Kidney (tissue), 14 donors: Measurements from ENCODE around the gene EEFSEC. TPM values are rescaled to one million over a fixed set of nuclear protein-coding genes. Genes with fewer than 3 reads are reported as not detected.

ENCODE experiments used
- DNase-seq, 5 donors: peaks; one replicate each; pipeline ENCODE4 v3.0.0-alpha.2; 2013 to 2020
- FAIRE-seq: peaks from 2 replicates; lab custom pipeline; 2012; peaks lifted over from hg19 to GRCh38; lab: Jason Lieb, UNC
- H3K27ac ChIP-seq, 2 donors: one replicate each; pipeline ENCODE4 v1.7.0; 2013; ENCODE audit warnings: low read depth in 2 of 2, low read length in 2 of 2, inconsistent platforms in 1 of 2
- H3K27me3 ChIP-seq: one replicate; pipeline ENCODE4 v1.7.1; 2013; ENCODE audit warnings: low read length, inconsistent platforms; ENCODE audit not compliant: control insufficient read depth, insufficient read depth
- H3K36me3 ChIP-seq, 3 donors: one replicate each; pipeline versions ENCODE4 v1.7.0 to v1.7.1; 2013; ENCODE audit warnings: low read length in 3 of 3, control low read depth in 1 of 3, inconsistent platforms in 1 of 3; ENCODE audit not compliant: insufficient read depth in 3 of 3, control insufficient read depth in 2 of 3
- H3K4me1 ChIP-seq, 3 donors: one replicate each; pipeline versions ENCODE4 v1.7.0 to v1.7.1; 2013; ENCODE audit warnings: low read length in 3 of 3, inconsistent platforms in 1 of 3, low read depth in 1 of 3; ENCODE audit not compliant: control insufficient read depth in 2 of 3, insufficient read depth in 2 of 3
- H3K4me3 ChIP-seq, 3 donors: one replicate each; pipeline versions ENCODE4 v1.7.0 to v1.8.1; 2013; ENCODE audit warnings: low read length in 3 of 3, control low read depth in 1 of 3, inconsistent platforms in 1 of 3
- H3K9ac ChIP-seq, 3 donors: one replicate each; pipeline versions ENCODE4 v1.7.0 to v1.7.1; 2013; ENCODE audit warnings: low read length in 3 of 3, control low read depth in 1 of 3, inconsistent platforms in 1 of 3
- H3K9me3 ChIP-seq, 3 donors: one replicate each; pipeline versions ENCODE4 v1.7.0 to v1.7.1; 2013; ENCODE audit warnings: low read length in 3 of 3, control low read depth in 1 of 3, inconsistent platforms in 1 of 3; ENCODE audit not compliant: control insufficient read depth in 2 of 3, insufficient read depth in 1 of 3
- intact Hi-C: fragments of 100-400 bp; cut with DNase I; formaldehyde crosslinking; loops from one replicate; pipeline ENCODE4 v1.11.1; 2022
- polyA plus RNA-seq: library from polyadenylated mRNA; stranded (reverse); fragments of 350-450 nt; fragmentation: Illumina TruSeq; extraction: RNeasy Lipid Tissue Mini Kit (QIAGEN cat#74804); gene quantifications from one replicate; pipeline ENCODE4 v1.2.3, GENCODE V29; 2014; ENCODE audit warnings: low read depth, low replicate concordance; ENCODE audit not compliant: insufficient read depth
- total RNA-seq: library from RNA; stranded (reverse); fragmentation: NEBNext Ultra II Directional; extraction: Animal tissue kit (Norgen Biotek cat#: 25700); gene quantifications from one replicate; pipeline ENCODE4 v1.2.1, GENCODE V29; 2021
- TF ChIP-seq, protein P1 (sequence below): IDR thresholded peaks from 3 replicates; pipeline ENCODE4 v1.5.1; 2012; ENCODE audit warnings: mild to moderate bottlenecking, moderate library complexity, borderline replicate concordance; ENCODE audit not compliant: insufficient read depth; ENCODE audit errors: extremely low read depth
- donor health status: control.
- donor health status: control.
- donor health status: control.
- donor health status: control.
- donor health status: control.
- donor health status: DM: yes; HTN: yes; CAD: no.
- donor health status: Normal renal cell carcinoma (clear cell type).

EEFSEC gene
- total and polyA plus RNA-seq, 2 donors from 2014 or later, result 15.2 to 23.2 TPM

DNA sequence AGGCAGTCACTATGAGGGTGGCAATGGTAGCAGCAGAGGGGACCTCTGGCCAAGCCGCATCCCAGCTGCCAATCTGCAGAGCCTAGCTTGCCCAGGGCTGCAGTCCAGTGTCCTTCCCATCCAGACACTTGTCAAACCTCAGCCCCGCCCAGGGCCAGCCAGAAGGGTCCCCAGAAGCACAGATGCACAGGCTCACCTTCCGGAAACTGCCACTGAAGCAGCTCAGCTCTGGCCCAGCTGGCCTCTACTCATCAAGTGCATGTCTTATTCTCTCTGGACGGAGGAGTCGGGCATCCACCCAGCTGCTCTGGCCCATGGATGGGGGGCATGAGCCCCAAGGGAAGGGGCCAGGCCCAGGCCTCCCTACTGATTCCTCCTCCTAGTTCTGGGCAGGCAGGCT, 244.2 kb downstream of the EEFSEC start:
- H3K27me3 ChIP-seq, result no peaks in the 10 kb centered on the region
- H3K4me3 ChIP-seq, result no peak overlapping the region
- H3K36me3 ChIP-seq, result peaks cover 0 to 3% (median 0%) of the 10 kb centered on the region in 3 donors
- DNase-seq (no peak), FAIRE-seq (no peak)
- no peaks in the 10 kb centered on the region for H3K9me3 ChIP-seq
- no peak overlapping the region for H3K9ac ChIP-seq
- TF ChIP-seq, protein P1, sequence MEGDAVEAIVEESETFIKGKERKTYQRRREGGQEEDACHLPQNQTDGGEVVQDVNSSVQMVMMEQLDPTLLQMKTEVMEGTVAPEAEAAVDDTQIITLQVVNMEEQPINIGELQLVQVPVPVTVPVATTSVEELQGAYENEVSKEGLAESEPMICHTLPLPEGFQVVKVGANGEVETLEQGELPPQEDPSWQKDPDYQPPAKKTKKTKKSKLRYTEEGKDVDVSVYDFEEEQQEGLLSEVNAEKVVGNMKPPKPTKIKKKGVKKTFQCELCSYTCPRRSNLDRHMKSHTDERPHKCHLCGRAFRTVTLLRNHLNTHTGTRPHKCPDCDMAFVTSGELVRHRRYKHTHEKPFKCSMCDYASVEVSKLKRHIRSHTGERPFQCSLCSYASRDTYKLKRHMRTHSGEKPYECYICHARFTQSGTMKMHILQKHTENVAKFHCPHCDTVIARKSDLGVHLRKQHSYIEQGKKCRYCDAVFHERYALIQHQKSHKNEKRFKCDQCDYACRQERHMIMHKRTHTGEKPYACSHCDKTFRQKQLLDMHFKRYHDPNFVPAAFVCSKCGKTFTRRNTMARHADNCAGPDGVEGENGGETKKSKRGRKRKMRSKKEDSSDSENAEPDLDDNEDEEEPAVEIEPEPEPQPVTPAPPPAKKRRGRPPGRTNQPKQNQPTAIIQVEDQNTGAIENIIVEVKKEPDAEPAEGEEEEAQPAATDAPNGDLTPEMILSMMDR, result no peak
- H3K4me1 ChIP-seq, result no peaks in the 10 kb centered on the region
- no peak overlapping the region for H3K27ac ChIP-seq
- intact Hi-C loops, result no loop called here

DNA sequence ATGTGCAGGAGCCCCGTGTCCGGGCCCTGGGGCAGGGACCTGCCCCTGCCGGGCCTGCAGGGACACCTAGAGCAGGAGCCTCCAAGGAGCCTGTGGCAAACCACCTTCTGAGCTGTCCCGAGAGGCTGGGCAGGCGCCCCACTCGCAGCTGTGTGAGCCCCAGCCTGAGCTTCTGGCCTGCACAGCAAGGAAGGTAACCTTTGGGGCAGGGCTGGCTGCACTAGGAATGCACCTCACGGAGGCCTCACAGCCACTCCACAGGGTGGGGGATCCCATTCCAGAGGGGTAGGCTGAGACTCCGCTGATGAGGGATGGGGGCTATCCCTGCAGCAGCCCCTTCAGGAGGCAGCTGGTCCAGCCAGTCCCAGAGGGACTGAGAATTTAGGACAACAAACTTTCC, 245.3 kb downstream of the EEFSEC start:
- DNase-seq (no peak), FAIRE-seq (no peak)
- H3K27me3 ChIP-seq, result no peaks in the 10 kb centered on the region
- TF ChIP-seq, protein P1, result no peak
- no peak overlapping the region for H3K4me3 ChIP-seq
- H3K27ac ChIP-seq, result no peak overlapping the region
- intact Hi-C loops, result no loop called here
- H3K36me3 ChIP-seq, result peaks cover 0 to 3% (median 0%) of the 10 kb centered on the region in 3 donors
- no peak overlapping the region for H3K9ac ChIP-seq
- no peaks in the 10 kb centered on the region for H3K4me1 ChIP-seq
- H3K9me3 ChIP-seq, result no peaks in the 10 kb centered on the region

DNA sequence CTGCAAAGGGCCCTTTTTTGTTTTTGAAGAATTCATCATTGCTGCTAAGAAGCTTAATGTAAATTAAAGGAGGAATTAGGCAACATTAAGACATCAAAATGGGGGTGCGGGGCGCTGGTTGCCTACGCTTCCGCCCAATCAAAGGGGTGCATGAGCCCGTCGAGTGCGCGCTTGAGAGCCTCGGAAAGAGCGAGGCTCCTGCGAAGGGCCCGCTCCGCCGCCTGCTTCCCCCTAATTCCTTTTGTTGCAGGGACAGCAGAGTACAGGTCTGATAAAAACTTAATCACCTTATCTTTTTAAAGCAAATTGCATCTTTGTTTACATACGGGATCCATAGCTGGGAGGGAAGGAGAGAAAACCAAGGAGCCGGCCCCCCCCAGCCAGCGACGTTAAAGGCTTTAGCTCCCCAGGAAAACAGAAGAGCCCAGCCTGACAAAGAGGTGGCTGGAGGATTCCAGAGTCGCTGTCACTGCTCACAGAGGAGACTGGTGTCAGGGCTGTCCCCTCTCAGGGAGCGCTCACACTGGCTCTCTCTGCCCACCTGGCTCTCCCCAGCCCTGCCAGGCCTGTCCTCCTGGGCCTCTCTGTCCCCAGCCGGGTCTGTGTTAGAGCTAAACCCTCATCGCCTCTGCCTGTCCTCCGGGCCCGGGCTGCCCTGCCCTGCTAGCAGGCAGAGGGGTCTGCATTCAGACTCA, 246.1 kb downstream of the EEFSEC start:
- Histone ChIP-seq H3K27me3 (no peaks in the 10 kb centered on the region), H3K27ac (no peak overlapping the region), H3K36me3 (peaks cover 0 to 3% (median 0%) of the 10 kb centered on the region in 3 donors), H3K4me1 (no peaks in the 10 kb centered on the region), H3K9me3 (no peaks in the 10 kb centered on the region), H3K9ac (no peak overlapping the region), H3K4me3 (no peak overlapping the region)
- intact Hi-C loops, result no loop called here
- TF ChIP-seq, protein P1, result no peak
- FAIRE-seq (no peak), DNase-seq (no peak)
